RKO (cell line): Measurements from ENCODE around the gene KCNK10.

Experiments
- DNase-seq: peaks from one replicate; pipeline ENCODE4 v3.0.0-alpha.2; 2016; ENCODE audit warnings: low spot score

KCNK10 gene

GRCh38 chr14:88321692-88322503, 1.2 kb downstream of the KCNK10 start:
- no peak for DNase-seq

GRCh38 chr14:88318406-88318805, 4.7 kb downstream of the KCNK10 start:
- DNase-seq = no peak

- DNase-seq = no peak
These were observed 6.5 kb downstream of the KCNK10 start for GRCh38 chr14:88316521-88316920.

GRCh38 chr14:88312257-88312656, 10.8 kb downstream of the KCNK10 start:
- DNase-seq = no peak

- no peak for DNase-seq
These were observed 11.3 kb downstream of the KCNK10 start for GRCh38 chr14:88311780-88312179.

GRCh38 chr14:88310449-88310848, 12.6 kb downstream of the KCNK10 start:
- DNase-seq = no peak

- no peak for DNase-seq
These were observed 13.0 kb downstream of the KCNK10 start for GRCh38 chr14:88310021-88310420.

GRCh38 chr14:88305528-88306322, 17.3 kb downstream of the KCNK10 start:
- DNase-seq = no peak

GRCh38 chr14:88303041-88303440, 20.0 kb downstream of the KCNK10 start:
- DNase-seq = no peak

GRCh38 chr14:88301381-88301780, 21.7 kb downstream of the KCNK10 start:
- no peak for DNase-seq

GRCh38 chr14:88300817-88301216, 22.3 kb downstream of the KCNK10 start:
- no peak for DNase-seq

- DNase-seq = no peak
These were observed 23.1 kb downstream of the KCNK10 start for GRCh38 chr14:88299865-88300530.

- no peak for DNase-seq
These were observed 25.8 kb downstream of the KCNK10 start for GRCh38 chr14:88297306-88297705.

GRCh38 chr14:88296351-88296750, 26.7 kb downstream of the KCNK10 start:
- DNase-seq = no peak

- no peak for DNase-seq
These were observed 33.1 kb downstream of the KCNK10 start for GRCh38 chr14:88289996-88290395.

- DNase-seq = no peak
These were observed 33.8 kb downstream of the KCNK10 start for GRCh38 chr14:88289234-88289633.

GRCh38 chr14:88286309-88286708, 36.8 kb downstream of the KCNK10 start:
- no peak for DNase-seq

GRCh38 chr14:88281447-88281846, 41.6 kb downstream of the KCNK10 start:
- peak; percentile 2 for DNase-seq

GRCh38 chr14:88276923-88277596, 46.0 kb downstream of the KCNK10 start:
- DNase-seq = no peak

GRCh38 chr14:88272390-88273269, 50.4 kb downstream of the KCNK10 start:
- no peak for DNase-seq

- no peak for DNase-seq
These were observed 51.9 kb downstream of the KCNK10 start for GRCh38 chr14:88271205-88271604.
